Measurements from ENCODE around the gene ZNF728.
"Not testable (repeated sequence)": the region's sequence is repeated elsewhere in the genome, so short reads cannot be mapped to it uniquely, and the experiment has no call there.

ZNF728 gene

GRCh38 chr19:23002690-23003422 is at the start of gene ZNF728:
ZNF728 (minus strand) TSS chr19:23003176; CDS start chr19:23003030, 146 bp downstream.
- no peak for DNase-seq (ENCODE audit: low spot score)

- DNase-seq (ENCODE audit: low spot score), result no peak
These were observed 49.4 kb upstream of the ZNF728 start for GRCh38 chr19:23052349-23052748.

GRCh38 chr19:23049256-23049655 is 46.3 kb upstream of the ZNF728 start:
- no peak for DNase-seq (ENCODE audit: low spot score)

GRCh38 chr19:23046743-23047142 is 43.8 kb upstream of the ZNF728 start:
- no peak for DNase-seq (ENCODE audit: low spot score)

GRCh38 chr19:23033721-23034120 is 30.7 kb upstream of the ZNF728 start:
- no peak for DNase-seq (ENCODE audit: low spot score)

DNA sequence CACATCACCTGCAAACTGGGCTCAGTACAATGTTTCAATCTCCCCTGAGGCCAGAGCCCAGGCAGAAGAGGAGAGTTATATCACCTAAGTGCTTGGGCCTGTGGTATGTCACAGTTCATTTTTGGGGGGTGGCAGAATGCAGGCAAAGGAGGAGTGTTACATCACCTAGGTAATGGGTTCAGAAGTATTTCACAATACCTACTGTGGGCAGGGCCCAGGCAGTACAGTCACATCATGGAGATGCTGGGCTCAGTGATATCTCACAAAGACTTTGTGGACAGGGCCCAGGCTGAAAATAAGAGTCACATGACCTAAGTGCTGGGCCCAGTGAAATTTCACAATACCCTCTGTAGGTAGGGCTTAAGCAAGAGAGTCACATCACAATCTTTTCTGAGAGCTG is 12.7 kb upstream of the ZNF728 start:
- DNase-seq (ENCODE audit: low spot score), result no peak

DNA sequence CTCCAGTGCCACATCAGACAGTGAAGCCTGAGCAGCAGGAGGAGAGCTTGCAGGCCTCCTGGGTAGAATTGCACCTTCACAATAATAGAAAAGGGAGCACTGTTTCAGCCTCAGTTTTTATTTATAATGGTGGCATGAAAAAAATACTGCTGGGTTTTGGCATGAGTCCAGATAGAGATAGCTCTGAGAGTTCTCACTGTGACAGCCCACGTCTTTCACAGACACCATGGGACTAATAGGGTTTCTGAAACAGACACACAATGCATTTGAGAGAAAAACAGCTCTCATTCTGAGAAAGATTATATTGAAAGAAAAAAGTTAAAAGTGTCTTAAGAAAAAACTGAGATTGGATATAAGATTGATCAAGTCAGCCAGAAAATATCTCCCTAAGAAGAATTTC is 8.0 kb downstream of the ZNF728 start:
- DNase-seq (ENCODE audit: low spot score), result not testable (repeated sequence)

GRCh38 chr19:22976248-22976647 is 26.7 kb downstream of the ZNF728 start:
- no peak for DNase-seq (ENCODE audit: low spot score)

GRCh38 chr19:22975546-22976136 is 27.3 kb downstream of the ZNF728 start:
- DNase-seq (ENCODE audit: low spot score), result not testable (repeated sequence)

- DNase-seq (ENCODE audit: low spot score), result no peak
These were observed 57.4 kb downstream of the ZNF728 start for GRCh38 chr19:22945560-22945959.

DNA sequence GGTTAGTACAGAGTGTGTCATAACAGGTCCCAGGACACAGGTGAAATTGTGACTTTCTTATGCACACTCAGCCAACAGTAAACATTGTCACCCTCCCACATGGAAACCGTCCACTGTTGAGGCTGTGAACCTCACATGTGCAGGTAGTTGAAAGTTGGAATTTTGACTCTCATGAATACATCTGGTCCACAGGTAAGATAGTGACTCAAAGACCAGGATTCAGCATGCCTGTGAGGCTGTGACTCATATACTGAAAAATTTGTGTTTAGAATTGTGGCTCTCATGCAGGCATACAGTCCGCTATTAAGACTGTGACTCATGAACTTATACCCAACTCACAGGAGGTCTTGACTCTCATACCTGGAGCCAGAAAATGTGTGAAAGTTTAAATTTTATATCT is 67.8 kb downstream of the ZNF728 start:
- no peak for DNase-seq (ENCODE audit: low spot score)

GRCh38 chr19:22927576-22927975 is 75.4 kb downstream of the ZNF728 start:
- not testable (repeated sequence) for DNase-seq (ENCODE audit: low spot score)

GRCh38 chr19:22925181-22925580 is 77.8 kb downstream of the ZNF728 start:
- not testable (repeated sequence) for DNase-seq (ENCODE audit: low spot score)
